K562 (cell line): Measurements from ENCODE around the gene AKAP10. TPM values are rescaled to one million over a fixed set of nuclear protein-coding genes. Genes with fewer than 3 reads are reported as not detected.

ENCODE experiments used
- ATAC-seq: fragments of 200-7000 bp; cut with Tn5 transposase; 3 replicates; pipeline ENCODE4 v1.9.1; 2020; ENCODE audit warnings: moderate library complexity
- BruUV-seq: library from RNA; stranded (reverse); fragments of 400-500 nt; replicated peaks from 2 replicates; lab custom pipeline; 2021; lab: Mats Ljungman, UMichigan
- CTCF ChIA-PET: fragments of 300-600 bp; formaldehyde crosslinking; extraction: SDS; loops from one replicate; lab custom pipeline; 2021; ENCODE audit warnings: low intra/inter-chr PET ratio; lab: Yijun Ruan, JAX
- POLR2A ChIA-PET: fragments of 300-600, 350-650 bp; sonication (Branson Sonifier 250); formaldehyde crosslinking; extraction: SDS; loops from one replicate; lab custom pipeline; 2021; ENCODE audit warnings: antibody characterized with exemption, inconsistent platforms; lab: Yijun Ruan, JAX
- DNase-seq, 4 experiments: peaks; one replicate each; pipeline versions ENCODE4 v3.0.0 to v3.0.0-alpha.2; 2011 to 2018; ENCODE audit warnings: low spot score in 3 of 4, mixed read lengths in 3 of 4; ENCODE audit errors: extremely low read depth in 1 of 4
- FAIRE-seq: peaks from 2 replicates; lab custom pipeline; 2011; peaks lifted over from hg19 to GRCh38; lab: Jason Lieb, UNC
- H2AFZ ChIP-seq: 2 replicates; pipeline ENCODE4 v1.6.0; 2011; ENCODE audit warnings: low read depth, low read length, control low read depth, inconsistent platforms
- H3K27ac ChIP-seq: fragments of 200-600 bp; 3 replicates; pipeline ENCODE4 v1.8.0; 2011; ENCODE audit warnings: low read depth, mild to moderate bottlenecking, control low read depth, inconsistent platforms, low read length, moderate library complexity, mixed read lengths; ENCODE audit errors: extremely low read depth
- H3K27me3 ChIP-seq, 2 experiments: fragments of 300-600 bp in 1 of 2; 2 replicates in 1 of 2; 3 replicates in 1 of 2; pipeline versions ENCODE4 v1.6.0 to v1.8.0; 2011; ENCODE audit warnings: inconsistent platforms in 2 of 2, low read length in 2 of 2, mild to moderate bottlenecking in 1 of 2, mixed read lengths in 1 of 2, moderate library complexity in 1 of 2; ENCODE audit not compliant: control insufficient read depth in 2 of 2, insufficient read depth in 2 of 2
- H3K36me3 ChIP-seq: fragments of 300-600 bp; 3 replicates; pipeline ENCODE4 v1.8.0; 2011; ENCODE audit warnings: mild to moderate bottlenecking, low read length, inconsistent platforms; ENCODE audit not compliant: control insufficient read depth, insufficient read depth
- H3K4me1 ChIP-seq, 2 experiments: fragments of 200-600 bp in 1 of 2; replicated peaks in 1 of 2; 2 replicates in 1 of 2; 3 replicates in 1 of 2; pipeline versions ENCODE4 v1.5.1 to v1.8.0; 2011; ENCODE audit warnings: inconsistent platforms in 2 of 2, low read length in 2 of 2, mild to moderate bottlenecking in 1 of 2, mixed read lengths in 1 of 2, moderate library complexity in 1 of 2; ENCODE audit not compliant: control insufficient read depth in 2 of 2, insufficient read depth in 2 of 2
- H3K4me2 ChIP-seq: 2 replicates; pipeline ENCODE4 v1.6.1; 2011; ENCODE audit warnings: low read length, control low read depth, inconsistent platforms, mixed read lengths; ENCODE audit not compliant: insufficient read depth
- H3K4me3 ChIP-seq: fragments of 200-600 bp; sonication (generic), shearing (Covaris generic); 2 replicates; pipeline ENCODE4 v1.5.1; 2016; ENCODE audit warnings: control low read depth, inconsistent platforms
- H3K79me2 ChIP-seq: fragments of 200-600 bp; 3 replicates; pipeline ENCODE4 v1.8.0; 2011; ENCODE audit warnings: low read length, inconsistent platforms; ENCODE audit not compliant: control insufficient read depth, insufficient read depth
- H3K9ac ChIP-seq, 2 experiments: 2 replicates each; pipeline versions ENCODE4 v1.6.0 to v1.6.1; 2011; ENCODE audit warnings: low read depth in 2 of 2, low read length in 2 of 2, control low read depth in 1 of 2, inconsistent platforms in 1 of 2, mild to moderate bottlenecking in 1 of 2, mixed read lengths in 1 of 2; ENCODE audit not compliant: insufficient read depth in 1 of 2
- H3K9me1 ChIP-seq: one replicate; pipeline ENCODE4 v1.6.0; 2011; ENCODE audit warnings: inconsistent platforms, mild to moderate bottlenecking, low read length, moderate library complexity; ENCODE audit not compliant: control insufficient read depth, insufficient read depth
- H3K9me3 ChIP-seq: replicated peaks from 2 replicates; pipeline ENCODE4 v1.5.1; 2011; ENCODE audit warnings: low read depth, low read length, inconsistent platforms; ENCODE audit not compliant: control insufficient read depth, insufficient read depth
- H4K20me1 ChIP-seq: replicated peaks from 2 replicates; pipeline ENCODE4 v1.6.1; 2011; ENCODE audit warnings: low read length, inconsistent platforms, mixed read lengths; ENCODE audit not compliant: control insufficient read depth, insufficient read depth
- ASH1L ChIP-seq: fragments of 450-650 bp; IDR thresholded peaks from 2 replicates; pipeline ENCODE4 v1.6.1; 2018; ENCODE audit warnings: borderline replicate concordance, mild to moderate bottlenecking, low read depth; ENCODE audit not compliant: partially characterized antibody
- KDM1A ChIP-seq, 2 experiments: fragments of 450-650 bp; IDR thresholded peaks; 2 replicates each; pipeline ENCODE4 v1.6.1; 2016; ENCODE audit warnings: mild to moderate bottlenecking in 2 of 2
- SAFB ChIP-seq: fragments of 200-400 bp; formaldehyde crosslinking; IDR thresholded peaks from 2 replicates; pipeline ENCODE4 v1.6.1; 2017; ENCODE audit warnings: low read depth, low read length, borderline replicate concordance
- SRSF1 ChIP-seq: fragments of 200-400 bp; formaldehyde crosslinking; IDR thresholded peaks from 2 replicates; pipeline ENCODE4 v1.6.1; 2017; ENCODE audit warnings: mild to moderate bottlenecking, low read depth, low read length, moderate library complexity
- TAF1 ChIP-seq: IDR thresholded peaks from 2 replicates; pipeline ENCODE4 v1.6.1; 2011; ENCODE audit warnings: mild to moderate bottlenecking, low read length, moderate library complexity; ENCODE audit not compliant: insufficient read depth, control insufficient read depth, severe bottlenecking; ENCODE audit errors: extremely low read depth
- ZBTB11 ChIP-seq, 3 experiments: fragments of 200-800 bp in 1 of 3; fragments of 250-450 bp in 1 of 3; fragments of 450-650 bp in 1 of 3; sonication (Bioruptor Pico) in 1 of 3; sonication (Bioruptor generic) in 1 of 3; formaldehyde crosslinking in 1 of 3; IDR thresholded peaks; 2 replicates each; pipeline versions ENCODE4 v1.6.1 to v1.8.0; 2016 to 2022; ENCODE audit warnings: mild to moderate bottlenecking in 2 of 3, missing genetic modification characterization in 2 of 3, missing compliant biosample characterization in 1 of 3, moderate library complexity in 1 of 3
- ZNF253 ChIP-seq: fragments of 250-450 bp; sonication (Bioruptor Pico); conservative IDR thresholded peaks from 2 replicates; pipeline ENCODE4 v1.6.1; 2021; ENCODE audit warnings: mild to moderate bottlenecking
- ZNF780A ChIP-seq: fragments of 250-450 bp; sonication (Bioruptor Pico); IDR thresholded peaks from 2 replicates; pipeline ENCODE4 v1.5.0; 2021; ENCODE audit warnings: mild to moderate bottlenecking
- WGBS: fragments of 100-300 bp; shearing (Covaris generic); methylation state at CpG from one replicate; pipeline ENCODE4 v1.1.6; 2016; ENCODE audit warnings: low coverage, mixed read lengths; ENCODE audit not compliant: insufficient coverage; ENCODE audit errors: missing lambda C conversion rate; 5-methylcytosine and 5-hydroxymethylcytosine counted together
- in situ Hi-C: fragments of 300-500 bp; cut with MboI; formaldehyde crosslinking; loops from 4 replicates; pipeline ENCODE4 v1.15.0; 2018; ENCODE audit warnings: inconsistent platforms, mixed read lengths
- intact Hi-C: fragments of 100-400 bp; cut with micrococcal nuclease; formaldehyde crosslinking; loops from 2 replicates; pipeline ENCODE4 v1.14.2; 2022
- polyA plus RNA-seq, 8 experiments: library from polyadenylated mRNA; depleted of rRNA in 4 of 8; stranded (reverse) in 5 of 8; unstranded in 3 of 8; fragments of >200 nt; fragmentation: Nextera tagmentation in 2 of 8; fragmentation: Illumina TruSeq in 1 of 8; extraction: Ambion mirVana in 2 of 8; extraction: Trizol in 1 of 8; gene quantifications; 2 replicates each; pipeline versions ENCODE4 v1.2.1 to v1.2.3, GENCODE V29; 2011 to 2014; ENCODE audit warnings: inconsistent platforms in 1 of 8, missing spikeins in 1 of 8
- total RNA-seq, 7 experiments: library from RNA; depleted of rRNA in 6 of 7; stranded (reverse); fragments of >200 nt in 6 of 7; fragmentation: Illumina TruSeq in 2 of 7; extraction: Trizol in 2 of 7; gene quantifications; 2 replicates each; pipeline versions ENCODE4 v1.2.1 to v1.2.3, GENCODE V29; 2011 to 2021; ENCODE audit warnings: low replicate concordance in 1 of 7
- TF ChIP-seq, protein P1 (sequence below): fragments of 450-650 bp; IDR thresholded peaks from 2 replicates; pipeline ENCODE4 v1.6.1; 2016; ENCODE audit warnings: low read depth

The AKAP10 gene
- total and polyA plus RNA-seq, 9 of the 15 experiments (the other 6 are each of a cell fraction or from before 2014, with no cell fraction given), result 4.0 to 20.3 (median 8.2) TPM

DNA sequence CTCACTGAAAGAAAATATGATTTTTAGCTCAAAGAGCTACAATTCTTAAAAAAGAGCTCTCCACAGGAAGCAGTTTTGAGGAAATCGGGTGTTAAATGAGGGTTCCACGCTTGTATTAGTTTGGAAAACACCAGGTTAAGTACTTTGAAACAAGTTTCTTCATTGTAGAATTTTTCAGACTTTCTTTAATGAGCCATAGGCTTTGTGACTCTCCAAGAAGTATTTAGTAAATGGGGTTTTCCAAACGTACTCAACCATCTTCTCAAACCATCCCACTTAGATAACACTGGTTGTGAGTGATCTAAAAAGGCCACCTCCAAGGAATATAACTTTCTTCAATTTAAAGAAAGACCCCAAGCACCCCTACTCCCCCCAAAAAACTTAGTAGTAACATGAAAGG lies 112.6 kb downstream of the AKAP10 start:
- ATAC-seq, result no peak
- Histone ChIP-seq H3K4me3 (no peak overlapping the region), H3K36me3 (no peaks in the 10 kb centered on the region), H3K4me2 (no peak overlapping the region), H3K9ac (no peak overlapping the region), H3K9me1 (no peaks in the 10 kb centered on the region), H4K20me1 (no peaks in the 10 kb centered on the region), H3K9me3 (no peaks in the 10 kb centered on the region), H3K27me3 (no peaks in the 10 kb centered on the region), H2AFZ (no peak overlapping the region), H3K27ac (no peak overlapping the region), H3K4me1 (no peaks in the 10 kb centered on the region; a peak in 1 of 5 replicates), H3K79me2 (no peaks in the 10 kb centered on the region)
- no peak for DNase-seq
- ChIA-PET POLR2A (interaction anchor here (0.9 kb wide), 1 partner anchor 22 kb away, joined by 3 read pairs; no protein-coding TSS in a partner anchor), CTCF (no interaction called here)
- no peak for FAIRE-seq
- WGBS, result 0% methylated on average over 3 of the region's 3 CpGs
- in situ Hi-C loops (no loop called here), intact Hi-C loops (no loop called here)
- no TSS peak for BruUV-seq
- no peak for TF ChIP-seq TAF1
- TF ChIP-seq SRSF1, result no peak
- no peak for TF ChIP-seq ASH1L
- no peak for TF ChIP-seq ZBTB11 (CRISPR knock-in tag; IDR thresholded peaks at IDR 0.05)
- TF ChIP-seq ZNF780A, result no peak
- no peak for TF ChIP-seq ZNF253 (CRISPR knock-in tag)
- TF ChIP-seq KDM1A (IDR thresholded peaks at IDR 0.05), result no peak
- no peak for TF ChIP-seq SAFB
- TF ChIP-seq, protein P1, sequence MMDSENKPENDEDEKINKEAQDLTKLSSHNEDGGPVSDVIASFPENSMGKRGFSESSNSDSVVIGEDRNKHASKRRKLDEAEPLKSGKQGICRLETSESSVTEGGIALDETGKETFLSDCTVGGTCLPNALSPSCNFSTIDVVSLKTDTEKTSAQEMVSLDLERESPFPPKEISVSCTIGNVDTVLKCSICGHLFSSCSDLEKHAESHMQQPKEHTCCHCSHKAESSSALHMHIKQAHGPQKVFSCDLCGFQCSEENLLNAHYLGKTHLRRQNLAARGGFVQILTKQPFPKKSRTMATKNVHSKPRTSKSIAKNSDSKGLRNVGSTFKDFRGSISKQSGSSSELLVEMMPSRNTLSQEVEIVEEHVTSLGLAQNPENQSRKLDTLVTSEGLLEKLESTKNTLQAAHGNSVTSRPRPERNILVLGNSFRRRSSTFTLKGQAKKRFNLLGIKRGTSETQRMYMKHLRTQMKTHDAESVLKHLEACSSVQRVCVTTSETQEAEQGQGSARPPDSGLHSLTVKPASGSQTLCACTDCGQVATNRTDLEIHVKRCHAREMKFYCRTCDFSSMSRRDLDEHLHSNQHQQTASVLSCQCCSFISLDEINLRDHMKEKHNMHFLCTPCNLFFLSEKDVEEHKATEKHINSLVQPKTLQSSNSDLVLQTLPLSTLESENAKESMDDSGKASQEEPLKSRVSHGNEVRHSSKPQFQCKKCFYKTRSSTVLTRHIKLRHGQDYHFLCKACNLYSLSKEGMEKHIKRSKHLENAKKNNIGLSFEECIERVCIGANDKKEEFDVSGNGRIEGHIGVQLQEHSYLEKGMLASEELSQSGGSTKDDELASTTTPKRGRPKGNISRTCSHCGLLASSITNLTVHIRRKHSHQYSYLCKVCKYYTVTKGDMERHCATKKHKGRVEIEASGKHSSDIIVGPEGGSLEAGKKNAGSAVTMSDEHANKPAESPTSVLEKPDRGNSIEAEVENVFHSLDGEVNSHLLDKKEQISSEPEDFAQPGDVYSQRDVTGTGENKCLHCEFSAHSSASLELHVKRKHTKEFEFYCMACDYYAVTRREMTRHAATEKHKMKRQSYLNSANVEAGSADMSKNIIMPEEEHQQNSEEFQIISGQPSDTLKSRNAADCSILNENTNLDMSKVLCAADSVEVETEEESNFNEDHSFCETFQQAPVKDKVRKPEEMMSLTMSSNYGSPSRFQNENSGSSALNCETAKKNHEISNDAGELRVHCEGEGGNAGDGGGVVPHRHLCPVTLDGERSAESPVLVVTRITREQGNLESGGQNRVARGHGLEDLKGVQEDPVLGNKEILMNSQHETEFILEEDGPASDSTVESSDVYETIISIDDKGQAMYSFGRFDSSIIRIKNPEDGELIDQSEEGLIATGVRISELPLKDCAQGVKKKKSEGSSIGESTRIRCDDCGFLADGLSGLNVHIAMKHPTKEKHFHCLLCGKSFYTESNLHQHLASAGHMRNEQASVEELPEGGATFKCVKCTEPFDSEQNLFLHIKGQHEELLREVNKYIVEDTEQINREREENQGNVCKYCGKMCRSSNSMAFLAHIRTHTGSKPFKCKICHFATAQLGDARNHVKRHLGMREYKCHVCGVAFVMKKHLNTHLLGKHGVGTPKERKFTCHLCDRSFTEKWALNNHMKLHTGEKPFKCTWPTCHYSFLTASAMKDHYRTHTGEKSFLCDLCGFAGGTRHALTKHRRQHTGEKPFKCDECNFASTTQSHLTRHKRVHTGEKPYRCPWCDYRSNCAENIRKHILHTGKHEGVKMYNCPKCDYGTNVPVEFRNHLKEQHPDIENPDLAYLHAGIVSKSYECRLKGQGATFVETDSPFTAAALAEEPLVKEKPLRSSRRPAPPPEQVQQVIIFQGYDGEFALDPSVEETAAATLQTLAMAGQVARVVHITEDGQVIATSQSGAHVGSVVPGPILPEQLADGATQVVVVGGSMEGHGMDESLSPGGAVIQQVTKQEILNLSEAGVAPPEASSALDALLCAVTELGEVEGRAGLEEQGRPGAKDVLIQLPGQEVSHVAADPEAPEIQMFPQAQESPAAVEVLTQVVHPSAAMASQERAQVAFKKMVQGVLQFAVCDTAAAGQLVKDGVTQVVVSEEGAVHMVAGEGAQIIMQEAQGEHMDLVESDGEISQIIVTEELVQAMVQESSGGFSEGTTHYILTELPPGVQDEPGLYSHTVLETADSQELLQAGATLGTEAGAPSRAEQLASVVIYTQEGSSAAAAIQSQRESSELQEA, result no peak
